Right lobe of liver (tissue), 6 donors: Measurements from ENCODE around the gene PAPOLG. TPM values are rescaled to one million over a fixed set of nuclear protein-coding genes. Genes with fewer than 3 reads are reported as not detected.

Experiments used
- ATAC-seq, 4 donors: fragments of 200-7000 bp; cut with Tn5 transposase; one replicate each; pipeline ENCODE4 v1.9.1; 2020; ENCODE audit warnings: mild to moderate bottlenecking in 4 of 4, moderate library complexity in 4 of 4
- DNase-seq, 3 donors: peaks; one replicate each; pipeline ENCODE4 v3.0.0-alpha.2; 2020
- H3K27ac ChIP-seq, 3 donors: fragments of 200-600 bp; one replicate each; pipeline ENCODE4 v1.8.0; 2022
- H3K27me3 ChIP-seq, 2 donors: fragments of 200-600 bp; one replicate each; pipeline ENCODE4 v1.8.0; 2022
- H3K36me3 ChIP-seq, 4 donors: fragments of 200-600 bp; sonication (generic) in 1 of 4; one replicate each; pipeline versions ENCODE4 v1.5.1 to v1.8.0; 2017 to 2022; ENCODE audit warnings: control low read depth in 1 of 4
- H3K4me1 ChIP-seq, 4 donors: fragments of 200-600 bp; sonication (generic) in 1 of 4; one replicate each; pipeline versions ENCODE4 v1.5.1 to v1.8.0; 2017 to 2022; ENCODE audit warnings: control low read depth in 1 of 4
- H3K4me3 ChIP-seq, 3 donors: fragments of 200-600 bp; one replicate each; pipeline ENCODE4 v1.8.0; 2022
- H3K9me3 ChIP-seq, 4 donors: fragments of 200-600 bp; sonication (generic) in 1 of 4; one replicate each; pipeline versions ENCODE4 v1.5.1 to v1.8.0; 2017 to 2022; ENCODE audit warnings: control low read depth in 1 of 4
- CTCF ChIP-seq, 4 donors: fragments of 200-600 bp in 3 of 4; fragments of 450-650 bp in 1 of 4; IDR thresholded peaks; one replicate each; pipeline versions ENCODE4 v1.5.1 to v1.8.0; 2016 to 2022; ENCODE audit warnings: antibody characterized with exemption in 4 of 4, mild to moderate bottlenecking in 2 of 4
- POLR2A ChIP-seq: fragments of 450-650 bp; IDR thresholded peaks from one replicate; pipeline ENCODE4 v1.6.1; 2017; ENCODE audit warnings: antibody characterized with exemption, mild to moderate bottlenecking
- WGBS: methylation state at CpG from one replicate; pipeline ENCODE4 v1.1.6; 2018; ENCODE audit warnings: low coverage, low lambda C conversion rate; ENCODE audit not compliant: insufficient coverage; ENCODE audit errors: missing lambda C conversion rate; 5-methylcytosine and 5-hydroxymethylcytosine counted together
- intact Hi-C, 2 donors: fragments of 100-400 bp; cut with DNase I; formaldehyde crosslinking; loops; one replicate each; pipeline versions ENCODE4 v1.11.2 to v1.14.1; 2022
- total RNA-seq, 6 experiments: library from RNA; depleted of rRNA in 2 of 6; stranded (reverse); fragments of >200 nt in 2 of 6; fragmentation: NEBNext Ultra II Directional in 3 of 6; extraction: Animal tissue kit (Norgen Biotek cat#: 25700) in 3 of 6; gene quantifications; one replicate each; pipeline versions ENCODE4 v1.1.0 to v1.2.4, GENCODE V29; 2016 to 2023
- donor health status: DM: no; HTN: yes; CAD: no.
- donor health status: DM: no; HTN: no; CAD: no.
- donor health status: DM: no; HTN: no; CAD: no.
- donor health status: DM: no; HTN: yes; CAD: no.
- donor health status: DM: no; HTN: yes; CAD: no.

The PAPOLG gene
- total RNA-seq, 6 experiments from 2014 or later: 3.6 to 5.9 (median 4.2) TPM

DNA sequence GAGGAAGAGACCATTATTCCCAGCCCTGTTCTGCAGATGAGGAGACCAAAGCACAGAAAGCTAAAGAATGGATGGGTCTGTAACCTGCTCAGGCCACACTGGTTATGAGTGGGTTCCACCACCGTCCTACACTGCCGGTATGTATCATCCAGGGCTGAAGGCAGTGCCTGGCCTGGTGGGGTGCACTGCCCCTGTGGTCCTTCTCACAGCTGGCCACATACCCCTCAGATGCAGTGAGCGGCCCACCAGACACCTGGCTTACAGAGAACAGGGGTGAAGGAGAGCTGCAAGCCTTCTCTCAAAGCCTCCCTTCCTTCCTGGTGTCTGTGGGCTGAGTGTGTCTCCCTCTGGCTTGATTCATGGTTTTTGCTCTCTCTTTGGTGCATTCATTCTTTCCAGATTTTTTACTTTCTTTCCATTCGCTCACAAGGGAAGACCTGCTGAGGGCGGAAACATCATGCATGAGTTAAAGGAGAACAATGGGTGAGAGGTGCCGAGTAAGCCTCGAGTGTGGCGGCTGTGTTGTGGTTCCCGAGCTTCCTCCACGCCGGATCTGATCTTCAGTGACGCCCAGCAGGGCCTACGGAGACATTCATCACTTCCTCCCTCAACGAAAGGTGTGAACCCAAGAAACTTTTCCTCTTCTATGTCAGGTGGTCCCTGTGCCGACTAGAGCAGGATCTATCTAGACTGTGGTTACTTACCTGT is 63.2 kb downstream of the PAPOLG start:
- H3K27ac ChIP-seq: no peak overlapping the region
- DNase-seq (peak in 1 of 3 donors; percentile 37), ATAC-seq (peak; percentile 52 to 61 (median 58))
- intact Hi-C loops: no loop called here
- no peaks in the 10 kb centered on the region for H3K9me3 ChIP-seq
- no peaks in the 10 kb centered on the region for H3K27me3 ChIP-seq
- 61% methylated on average over 12 of the region's 15 CpGs for WGBS
- TF ChIP-seq POLR2A (no peak), CTCF (IDR thresholded peaks at IDR 0.05) (no peak)
- no peaks in the 10 kb centered on the region for H3K36me3 ChIP-seq
- no peaks in the 10 kb centered on the region for H3K4me1 ChIP-seq
- H3K4me3 ChIP-seq: no peak overlapping the region

- no peak for ATAC-seq
- no peaks in the 10 kb centered on the region for H3K36me3 ChIP-seq
- H3K4me3 ChIP-seq: no peak overlapping the region
- H3K27me3 ChIP-seq: no peaks in the 10 kb centered on the region
- WGBS: 77% methylated on average over 8 of the region's 13 CpGs
- TF ChIP-seq CTCF (IDR thresholded peaks at IDR 0.05) (no peak), POLR2A (no peak)
- no peak overlapping the region for H3K27ac ChIP-seq
- DNase-seq: peak in 1 of 3 donors; percentile 39
- H3K4me1 ChIP-seq: no peaks in the 10 kb centered on the region
- intact Hi-C loops: no loop called here
- H3K9me3 ChIP-seq: no peaks in the 10 kb centered on the region
Observed at GRCh38 chr2:60819936-60820335, 63.9 kb downstream of the PAPOLG start.

GRCh38 chr2:60820416-60821132 is 64.5 kb downstream of the PAPOLG start:
- H3K36me3 ChIP-seq: no peaks in the 10 kb centered on the region
- H3K4me3 ChIP-seq: no peak overlapping the region
- intact Hi-C loops: no loop called here
- no peaks in the 10 kb centered on the region for H3K4me1 ChIP-seq
- no peak for DNase-seq
- ATAC-seq: no peak
- no peak overlapping the region for H3K27ac ChIP-seq
- WGBS: 91% methylated on average over 10 of the region's 12 CpGs
- no peak for TF ChIP-seq CTCF (IDR thresholded peaks at IDR 0.05)
- no peak for TF ChIP-seq POLR2A
- H3K27me3 ChIP-seq: no peaks in the 10 kb centered on the region
- no peaks in the 10 kb centered on the region for H3K9me3 ChIP-seq

- no peak for DNase-seq
- intact Hi-C loops: no loop called here
- 74% methylated on average over 3 of the region's 3 CpGs for WGBS
- no peak for TF ChIP-seq CTCF (IDR thresholded peaks at IDR 0.05)
- H3K36me3 ChIP-seq: no peaks in the 10 kb centered on the region
- no peaks in the 10 kb centered on the region for H3K27me3 ChIP-seq
- no peak overlapping the region for H3K4me3 ChIP-seq
- no peaks in the 10 kb centered on the region for H3K4me1 ChIP-seq
- no peaks in the 10 kb centered on the region for H3K9me3 ChIP-seq
- ATAC-seq: no peak
- H3K27ac ChIP-seq: no peak overlapping the region
Observed at GRCh38 chr2:60821133-60821469, 65.0 kb downstream of the PAPOLG start.
